HG02981 (cell line): ENCODE results near the gene MRPS9.

Source experiments
- ATAC-seq: cut with Tn5 transposase; IDR thresholded peaks from one replicate; pipeline ENCODE4 v1.9.1; 2021; ENCODE audit warnings: mild to moderate bottlenecking, moderate library complexity; ENCODE audit not compliant: unreplicated experiment

MRPS9 gene

GRCh38 chr2:105037572-105038382 lies at the start of gene MRPS9:
Gene MRPS9, plus strand, starts transcription at chr2:105038069. Its CDS starts 24 bp downstream, at chr2:105038093.
- peak; percentile 100 for ATAC-seq

DNA sequence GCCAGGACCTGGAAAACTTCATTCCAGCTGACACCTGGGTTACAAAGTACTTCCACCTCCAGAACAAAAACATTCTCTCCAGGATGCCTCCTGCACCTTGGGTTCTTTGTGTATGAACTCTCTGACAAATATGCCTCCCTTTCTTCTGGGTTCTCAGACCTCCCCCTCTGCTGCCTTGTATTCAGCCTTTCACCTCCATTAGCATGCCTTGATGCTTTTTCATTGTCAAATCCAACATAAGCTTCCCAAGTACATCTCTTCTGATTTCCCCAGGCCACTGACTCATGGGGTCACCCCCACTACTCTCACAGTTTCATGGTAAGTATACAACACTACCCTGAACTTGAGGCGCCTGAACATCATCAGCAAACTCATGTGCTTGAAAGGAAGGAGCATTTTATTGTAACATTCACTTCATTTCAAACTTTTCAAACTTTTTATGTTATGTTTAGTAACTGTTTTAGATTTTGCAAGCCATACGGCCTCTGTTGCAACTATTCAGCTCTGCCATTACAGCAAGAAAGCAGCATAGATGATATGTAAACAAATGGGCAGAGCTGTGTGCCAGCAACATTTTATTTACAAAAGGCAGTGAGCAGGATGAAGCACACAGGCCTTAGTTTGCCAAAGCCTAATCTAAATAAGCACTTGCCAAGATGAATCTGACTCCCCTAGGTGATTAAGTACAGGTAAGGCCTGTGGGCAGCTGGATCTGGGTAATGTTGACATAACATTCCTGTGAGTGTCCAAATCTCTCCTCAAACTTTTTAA lies 32.5 kb upstream of the MRPS9 start:
- ATAC-seq: no peak

DNA sequence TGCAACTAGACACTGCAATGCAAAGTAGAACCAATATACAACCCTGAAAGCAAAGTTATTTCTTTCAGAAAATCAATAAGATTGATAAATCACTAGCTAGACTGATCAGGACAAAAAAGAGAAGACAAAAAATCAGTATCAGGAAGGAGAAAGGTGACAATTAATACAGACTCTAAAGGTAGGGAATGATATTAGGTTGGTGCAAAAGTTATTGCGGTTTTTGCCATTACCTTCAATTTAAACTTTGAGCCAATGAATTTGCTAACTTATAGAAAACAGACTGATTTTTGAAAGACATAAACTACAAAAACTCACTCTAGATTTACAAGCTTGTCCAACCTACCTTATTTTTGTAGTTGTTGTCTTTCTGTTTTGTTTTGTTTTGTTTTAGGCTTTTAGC lies 30.5 kb upstream of the MRPS9 start:
- no peak for ATAC-seq

DNA sequence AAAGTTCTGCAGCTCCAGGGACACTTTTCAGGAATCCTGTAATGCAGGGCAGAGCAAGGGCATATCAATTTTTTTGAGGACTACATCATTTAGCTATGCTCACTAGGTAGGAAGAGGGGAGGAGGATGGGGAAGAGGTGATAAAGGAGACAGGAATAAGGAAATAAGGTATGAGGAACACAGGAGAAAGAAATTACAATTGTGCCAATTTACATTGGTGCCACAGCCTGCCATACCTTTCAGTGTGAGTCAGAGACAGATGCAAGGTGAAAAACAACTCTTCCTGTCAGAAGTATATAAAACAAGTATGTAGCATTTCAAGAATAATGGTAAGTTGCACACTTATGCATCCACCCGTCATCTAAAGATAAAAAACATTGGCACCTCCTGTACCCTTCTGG lies 5.4 kb upstream of the MRPS9 start:
- no peak for ATAC-seq

DNA sequence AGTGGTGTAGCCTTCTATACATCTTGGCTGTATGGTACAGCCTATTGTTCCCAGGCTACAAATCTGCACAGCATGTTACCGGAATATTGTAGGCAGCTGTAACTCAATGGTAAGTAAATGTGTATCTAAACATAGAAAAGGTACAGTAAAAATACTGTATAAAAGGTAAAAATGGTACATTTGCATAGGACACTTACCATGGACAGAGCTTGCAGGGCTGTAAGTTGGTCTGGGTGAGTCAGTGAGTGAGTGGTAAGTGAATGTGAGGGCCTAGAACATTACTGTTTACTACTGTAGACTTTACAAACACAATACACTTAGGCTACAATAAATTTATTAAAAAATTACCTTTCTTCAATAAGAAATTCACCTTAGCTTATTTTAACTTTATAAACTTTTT lies 3.7 kb upstream of the MRPS9 start:
- ATAC-seq: no peak

DNA sequence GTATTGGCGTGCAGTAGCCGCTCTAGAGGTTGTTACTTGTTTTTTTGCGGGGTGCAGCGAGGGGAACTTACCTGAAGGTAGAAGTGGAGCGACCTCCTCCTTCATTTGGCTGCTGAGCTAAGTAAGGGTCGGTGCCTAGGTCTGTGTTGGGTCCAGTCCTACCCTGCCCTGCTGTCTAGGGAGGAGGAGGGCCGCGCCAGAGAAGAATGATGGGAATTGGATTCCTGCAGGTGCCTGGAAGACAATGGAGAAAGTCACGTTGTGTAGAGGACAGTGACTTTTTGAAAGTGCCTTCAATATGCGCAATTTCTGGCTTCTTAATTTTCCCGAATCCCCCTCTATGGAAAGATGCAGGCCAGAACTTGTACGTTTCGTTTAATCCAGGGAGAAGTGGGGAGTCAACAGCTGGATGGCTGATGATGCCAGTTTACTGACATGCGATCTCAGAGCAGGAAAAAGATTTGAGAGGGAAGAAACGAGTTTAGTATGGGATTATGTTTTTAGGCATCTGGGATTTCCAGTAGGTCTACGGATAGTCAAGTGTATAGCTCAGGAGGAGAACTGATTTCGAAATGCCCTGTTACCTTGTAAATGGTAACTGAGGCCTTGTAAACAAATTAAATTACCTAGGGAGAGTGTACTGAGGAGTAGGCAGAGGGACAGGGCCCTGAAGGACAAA lies 653 bp downstream of the MRPS9 start:
- no peak for ATAC-seq

DNA sequence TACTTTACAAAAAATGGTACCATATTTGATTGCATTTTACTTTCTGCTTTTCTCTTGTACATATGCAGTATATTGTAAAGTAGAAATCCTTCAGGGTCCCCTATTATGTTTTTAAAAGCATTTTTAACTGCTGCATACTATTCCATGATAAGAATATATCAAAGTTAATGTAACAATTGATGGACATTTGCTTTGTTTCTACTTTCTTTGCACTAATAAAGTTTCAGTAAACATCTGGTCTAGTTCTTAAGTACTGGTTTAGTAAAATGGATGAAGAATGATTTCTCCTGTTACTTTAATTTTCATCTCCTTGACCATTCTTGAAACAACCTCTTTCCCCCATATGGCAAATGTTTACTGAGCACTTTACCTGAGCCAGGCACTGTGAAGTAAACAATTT lies 1.7 kb downstream of the MRPS9 start:
- ATAC-seq: no peak

- ATAC-seq: no peak
Observed at GRCh38 chr2:105042189-105042588, 4.3 kb downstream of the MRPS9 start.

GRCh38 chr2:105052773-105053172 lies 14.9 kb downstream of the MRPS9 start:
- no peak for ATAC-seq

DNA sequence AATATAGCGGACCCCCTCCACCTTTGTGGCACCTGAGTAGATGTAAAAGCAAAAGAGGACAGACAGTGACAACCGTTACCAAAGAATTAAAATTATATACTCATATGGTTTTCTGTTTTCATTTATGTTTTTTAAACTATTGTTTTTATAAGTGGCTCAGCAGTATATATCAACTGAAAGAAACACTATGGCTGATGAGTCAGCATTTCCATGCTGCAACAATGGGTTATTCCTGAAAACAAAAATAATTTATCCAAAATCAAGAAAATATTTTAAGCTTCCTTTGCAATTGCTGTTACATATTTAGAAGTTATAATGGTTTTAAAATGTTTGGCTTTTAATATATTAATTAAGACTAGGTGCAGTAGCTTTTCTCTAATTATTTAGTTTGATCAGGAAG lies 17.7 kb downstream of the MRPS9 start:
- ATAC-seq: no peak

GRCh38 chr2:105056245-105056644 lies 18.4 kb downstream of the MRPS9 start:
- ATAC-seq: no peak

- ATAC-seq: no peak
Observed at GRCh38 chr2:105057005-105057404, 19.1 kb downstream of the MRPS9 start.

DNA sequence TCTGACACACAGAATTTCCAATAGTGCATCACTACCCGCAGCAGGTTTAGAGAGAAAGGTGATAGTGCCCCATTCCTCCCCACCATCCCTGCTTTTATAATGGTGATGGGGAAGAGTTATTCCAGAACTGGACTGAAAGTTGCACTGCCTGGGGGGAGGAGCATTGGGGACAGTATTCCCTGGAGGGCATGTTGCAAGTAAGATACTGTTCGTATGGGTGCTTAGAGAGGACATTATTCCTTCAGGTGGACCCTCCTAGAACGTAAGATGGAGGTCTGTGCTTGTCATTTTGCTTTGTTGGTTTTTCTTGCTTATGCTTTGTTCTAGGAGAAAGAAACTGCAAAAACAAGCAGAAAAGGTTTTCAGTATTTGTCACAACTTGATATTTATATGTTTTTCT lies 23.7 kb downstream of the MRPS9 start:
- ATAC-seq: no peak

DNA sequence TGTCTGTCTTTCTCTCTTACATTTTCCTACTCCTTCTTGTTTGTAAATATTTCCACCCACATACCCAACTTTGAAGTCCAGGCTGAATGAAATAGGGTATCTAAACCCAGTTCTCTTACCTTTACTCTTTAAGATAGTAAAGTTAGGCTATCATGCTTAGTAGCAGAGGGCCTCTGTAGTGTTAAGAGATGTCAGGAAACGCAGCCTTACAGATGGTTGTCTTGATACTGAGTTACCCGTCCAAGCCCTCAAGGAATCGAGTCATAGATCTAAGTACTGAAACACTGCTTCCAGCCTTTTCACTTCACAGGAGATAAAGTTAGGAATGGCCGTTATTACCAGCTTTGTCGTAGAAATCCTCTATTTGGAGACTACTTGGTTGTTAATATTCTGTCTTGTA lies 24.3 kb downstream of the MRPS9 start:
- ATAC-seq: no peak

DNA sequence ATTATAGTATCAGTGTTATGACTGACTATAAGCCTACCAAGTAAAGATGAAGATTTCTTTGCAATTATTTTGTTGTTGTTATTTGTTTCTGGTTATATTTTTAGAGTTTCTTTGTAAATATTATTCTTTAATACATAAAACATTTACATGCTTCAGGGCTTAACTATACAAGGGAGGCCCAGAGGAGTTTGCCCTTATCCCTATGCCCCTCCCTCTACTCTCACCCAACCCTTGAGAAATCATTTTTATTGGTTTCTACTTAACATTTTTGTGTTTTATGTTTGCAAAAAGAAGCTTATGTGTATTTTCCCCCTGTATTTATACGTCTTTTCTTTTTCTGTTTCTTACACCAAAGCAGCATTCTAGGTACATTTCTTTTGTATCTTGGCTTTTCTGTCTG lies 30.5 kb downstream of the MRPS9 start:
- no peak for ATAC-seq

DNA sequence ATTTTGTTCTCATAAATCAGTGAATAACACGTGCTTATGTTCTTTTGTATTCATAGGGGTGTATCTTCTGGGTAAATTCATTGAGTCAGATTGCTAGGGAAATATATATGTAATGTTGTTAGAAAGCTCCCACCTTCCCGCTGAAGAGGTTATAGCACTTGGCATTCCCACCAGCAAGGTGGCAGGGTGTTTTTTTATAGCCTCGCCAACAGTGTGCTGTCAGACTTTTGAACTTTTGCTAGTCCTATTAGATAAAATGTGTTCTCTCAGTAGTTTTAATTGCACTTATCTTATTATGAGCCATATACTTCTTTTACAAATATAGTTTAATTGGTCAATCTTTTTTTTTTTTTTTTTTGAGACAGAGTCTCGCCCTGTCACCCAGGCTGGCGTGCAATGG lies 31.0 kb downstream of the MRPS9 start:
- ATAC-seq: no peak

GRCh38 chr2:105070010-105070865 lies 32.4 kb downstream of the MRPS9 start:
- ATAC-seq: no peak

GRCh38 chr2:105071379-105071778 lies 33.5 kb downstream of the MRPS9 start:
- no peak for ATAC-seq

- peak; percentile 95 for ATAC-seq
Observed at GRCh38 chr2:105072039-105072438, 34.2 kb downstream of the MRPS9 start.

DNA sequence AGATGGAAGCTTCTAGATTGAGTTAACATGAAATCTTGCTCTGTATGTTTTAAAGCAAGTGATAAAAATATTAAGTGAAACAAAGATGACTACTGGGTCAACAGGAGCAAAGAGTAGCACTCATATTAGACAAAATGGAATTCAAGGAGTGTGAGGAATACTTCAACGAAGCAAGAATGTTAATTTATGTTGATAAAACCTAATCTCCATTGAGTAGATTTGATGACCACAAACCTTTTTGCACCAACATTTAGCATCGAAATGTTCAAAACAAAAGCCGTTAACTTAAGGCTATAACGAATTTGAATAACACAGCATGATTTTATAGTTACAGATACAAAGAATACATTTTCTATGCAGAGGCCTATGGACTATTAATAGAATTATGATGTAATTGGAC lies 35.7 kb downstream of the MRPS9 start:
- ATAC-seq: no peak

DNA sequence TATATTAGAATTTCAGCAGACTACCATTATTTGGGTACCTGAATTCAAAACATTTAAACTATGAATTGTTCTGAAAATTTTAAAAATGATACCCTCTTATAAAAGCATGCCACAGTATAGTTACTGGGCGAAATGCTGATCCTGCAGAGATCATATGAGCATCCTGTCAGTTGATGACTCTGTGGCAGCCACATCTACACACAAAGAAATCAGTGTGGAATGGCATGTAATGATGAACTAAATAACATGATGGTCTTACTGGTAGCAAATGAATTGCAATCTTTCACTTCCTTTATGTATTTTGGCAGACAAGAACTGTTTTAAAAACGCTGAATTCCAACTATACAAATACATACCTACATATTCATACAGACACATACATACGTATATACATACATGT lies 38.3 kb downstream of the MRPS9 start:
- no peak for ATAC-seq
